SK-N-SH (cell line): ENCODE measurements around the gene DOCK4. TPM values are rescaled to one million over a fixed set of nuclear protein-coding genes. Genes with fewer than 3 reads are reported as not detected.

Experiments
- CTCF ChIA-PET: fragments of 300-600, 350-600 bp; formaldehyde crosslinking; extraction: SDS; loops from one replicate; lab custom pipeline; 2021; lab: Yijun Ruan, JAX
- POLR2A ChIA-PET: fragments of 350-600 bp; sonication (Branson Sonifier 250); formaldehyde crosslinking; extraction: SDS; loops from one replicate; lab custom pipeline; 2020; ENCODE audit warnings: antibody characterized with exemption, inconsistent platforms; lab: Yijun Ruan, JAX
- DNase-seq: peaks from one replicate; pipeline ENCODE4 v3.0.0; 2012
- H2AFZ ChIP-seq: fragments of 200-600 bp; sonication (generic); 2 replicates; pipeline ENCODE4 v1.8.1; 2016; ENCODE audit warnings: antibody characterized with exemption, mild to moderate bottlenecking, low read depth
- H3F3A ChIP-seq: fragments of 200-600 bp; sonication (generic); replicated peaks from 2 replicates; pipeline ENCODE3; 2016; ENCODE audit warnings: antibody characterized with exemption, mild to moderate bottlenecking; ENCODE audit not compliant: insufficient read depth
- H3K27ac ChIP-seq, 2 experiments: fragments of 200-500 bp in 1 of 2; fragments of 200-600 bp in 1 of 2; sonication (Bioruptor generic) in 1 of 2; sonication (generic), shearing (Covaris generic) in 1 of 2; 2 replicates each; pipeline versions ENCODE4 v1.5.1 to v1.6.1; 2014 to 2016; ENCODE audit warnings: low read depth in 2 of 2, inconsistent platforms in 1 of 2, low read length in 1 of 2, mild to moderate bottlenecking in 1 of 2, mixed read lengths in 1 of 2
- H3K27me3 ChIP-seq: fragments of 200-600 bp; sonication (generic), shearing (Covaris generic); 2 replicates; pipeline ENCODE4 v1.6.1; 2016; ENCODE audit warnings: mixed run types; ENCODE audit not compliant: insufficient read depth
- H3K36me3 ChIP-seq, 2 experiments: fragments of 200-500 bp in 1 of 2; fragments of 200-600 bp in 1 of 2; sonication (Bioruptor generic) in 1 of 2; sonication (generic) in 1 of 2; replicated peaks in 1 of 2; 2 replicates each; pipeline versions ENCODE3 to v1.5.1; 2014 to 2016; ENCODE audit warnings: low read length in 1 of 2, mild to moderate bottlenecking in 1 of 2; ENCODE audit not compliant: insufficient read depth in 2 of 2, control insufficient read depth in 1 of 2
- H3K4me1 ChIP-seq, 2 experiments: fragments of 200-500 bp in 1 of 2; fragments of 200-600 bp in 1 of 2; sonication (Bioruptor generic) in 1 of 2; sonication (generic), shearing (Covaris generic) in 1 of 2; 2 replicates each; pipeline versions ENCODE4 v1.5.1 to v1.6.1; 2014 to 2016; ENCODE audit warnings: low read depth in 1 of 2, low read length in 1 of 2, mixed run types in 1 of 2; ENCODE audit not compliant: insufficient read depth in 2 of 2, control insufficient read depth in 1 of 2
- H3K4me2 ChIP-seq: fragments of 200-600 bp; sonication (generic), shearing (Covaris generic); 2 replicates; pipeline ENCODE4 v1.6.1; 2017; ENCODE audit warnings: mixed run types
- H3K4me3 ChIP-seq, 2 experiments: fragments of 200-500 bp in 1 of 2; fragments of 200-600 bp in 1 of 2; sonication (Bioruptor generic) in 1 of 2; sonication (generic), shearing (Covaris generic) in 1 of 2; 2 replicates each; pipeline versions ENCODE4 v1.5.1 to v1.8.1; 2014 to 2016; ENCODE audit warnings: low read depth in 2 of 2, inconsistent platforms in 1 of 2, low read length in 1 of 2, mild to moderate bottlenecking in 1 of 2, mixed read lengths in 1 of 2, moderate library complexity in 1 of 2
- H3K79me2 ChIP-seq: fragments of 200-600 bp; sonication (generic); 2 replicates; pipeline ENCODE4 v1.8.1; 2017; ENCODE audit warnings: mild to moderate bottlenecking; ENCODE audit not compliant: insufficient read depth
- H3K9ac ChIP-seq: fragments of 200-600 bp; sonication (generic); 2 replicates; pipeline ENCODE4 v1.6.1; 2017; ENCODE audit warnings: mixed run types
- H3K9me2 ChIP-seq: fragments of 200-600 bp; sonication (generic); 2 replicates; pipeline ENCODE4 v1.6.1; 2017; ENCODE audit warnings: mixed run types
- H3K9me3 ChIP-seq: fragments of 200-600 bp; sonication (generic); 2 replicates; pipeline ENCODE4 v1.6.1; 2017; ENCODE audit warnings: mixed run types, mild to moderate bottlenecking, moderate library complexity
- H4K20me1 ChIP-seq: fragments of 200-600 bp; sonication (generic); 2 replicates; pipeline ENCODE4 v1.6.1; 2017; ENCODE audit warnings: mild to moderate bottlenecking, mixed run types; ENCODE audit not compliant: insufficient read depth
- ELF1 ChIP-seq: IDR thresholded peaks from 2 replicates; pipeline ENCODE4 v1.4.0; 2012
- EP300 ChIP-seq, 2 experiments: IDR thresholded peaks; 2 replicates each; pipeline versions ENCODE4 v1.4.0 to v1.6.1; 2012; ENCODE audit warnings: borderline replicate concordance in 1 of 2, low read depth in 1 of 2, low read length in 1 of 2
- GATA2 ChIP-seq: sonication (generic); formaldehyde crosslinking; IDR thresholded peaks from 2 replicates; pipeline ENCODE4 v1.5.0; 2020; ENCODE audit warnings: mild to moderate bottlenecking, missing genetic modification reagents
- MXI1 ChIP-seq: IDR thresholded peaks from 2 replicates; pipeline ENCODE4 v1.6.1; 2012; ENCODE audit warnings: mild to moderate bottlenecking, low read depth, low read length, improper control_type of control experiment
- NFIC ChIP-seq: IDR thresholded peaks from 2 replicates; pipeline ENCODE4 v1.4.0; 2012; ENCODE audit warnings: borderline replicate concordance
- RAD21 ChIP-seq: IDR thresholded peaks from 2 replicates; pipeline ENCODE4 v1.6.1; 2012; ENCODE audit warnings: mild to moderate bottlenecking, low read length
- YY1 ChIP-seq: IDR thresholded peaks from 2 replicates; pipeline ENCODE4 v1.4.0; 2012; ENCODE audit warnings: low read depth, mild to moderate bottlenecking
- WGBS: methylation state at CpG from one replicate; pipeline ENCODE4 v1.1.6; 2017; ENCODE audit warnings: low lambda C conversion rate; 5-methylcytosine and 5-hydroxymethylcytosine counted together
- polyA plus RNA-seq, 3 experiments: library from polyadenylated mRNA; depleted of rRNA; stranded (reverse); fragments of >200 nt; gene quantifications; 2 replicates each; pipeline ENCODE4 v1.2.3, GENCODE V29; 2012
- TF ChIP-seq, protein P1 (sequence below): fragments of 200-600 bp; sonication (generic); IDR thresholded peaks from 2 replicates; pipeline ENCODE4 v1.6.1; 2017; ENCODE audit warnings: antibody characterized with exemption, mild to moderate bottlenecking, moderate library complexity
- TF ChIP-seq, protein P2 (sequence below): IDR thresholded peaks from 2 replicates; pipeline ENCODE4 v1.4.0; 2012; ENCODE audit warnings: low read depth, borderline replicate concordance

Gene DOCK4
- polyA plus RNA-seq, 1 of the 3 experiments (the other 2 are of a cell fraction): 8.5 TPM

DNA sequence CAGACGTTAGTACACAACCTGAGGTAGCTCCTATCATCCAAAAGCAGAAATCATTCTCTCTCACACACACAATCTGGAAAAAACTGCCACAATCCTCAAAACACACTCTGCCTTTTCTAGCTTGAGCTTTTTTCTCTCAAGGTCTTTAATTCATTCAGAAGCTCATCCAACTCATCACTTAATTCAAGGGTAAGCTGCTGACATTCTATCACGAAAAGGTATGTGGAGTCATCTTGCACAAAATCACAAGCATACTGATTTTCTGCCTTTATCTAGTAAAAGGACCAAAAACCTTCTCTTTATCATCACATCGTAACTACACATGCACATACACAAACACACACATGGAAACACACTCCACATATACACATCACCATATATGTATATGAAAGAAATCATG lies 32.0 kb downstream of the DOCK4 start:
- H3K79me2 ChIP-seq: no peaks in the 10 kb centered on the region
- no peak overlapping the region for H2AFZ ChIP-seq
- H3K9me2 ChIP-seq: no peaks in the 10 kb centered on the region
- H3K4me3 ChIP-seq: no peak overlapping the region
- no peak for DNase-seq
- no peak for TF ChIP-seq GATA2
- H3K27me3 ChIP-seq: no peaks in the 10 kb centered on the region
- no peak overlapping the region for H3K4me2 ChIP-seq
- no peak overlapping the region for H3K27ac ChIP-seq
- no peaks in the 10 kb centered on the region for H3F3A ChIP-seq
- ChIA-PET POLR2A (no interaction called here), CTCF (interaction anchor here (1.2 to 1.8 kb wide), 2 partner anchors 8 to 30 kb away, joined by 4 to 7 read pairs; no protein-coding TSS in a partner anchor)
- H3K9me3 ChIP-seq: no peaks in the 10 kb centered on the region
- WGBS: 85% methylated on average over 3 of the region's 3 CpGs
- no peak overlapping the region for H3K9ac ChIP-seq
- H4K20me1 ChIP-seq: no peaks in the 10 kb centered on the region
- H3K36me3 ChIP-seq: no peaks in the 10 kb centered on the region
- H3K4me1 ChIP-seq: peaks cover 0 to 10% of the 10 kb centered on the region in 2 experiments; a peak in 2 of 4 replicates

DNA sequence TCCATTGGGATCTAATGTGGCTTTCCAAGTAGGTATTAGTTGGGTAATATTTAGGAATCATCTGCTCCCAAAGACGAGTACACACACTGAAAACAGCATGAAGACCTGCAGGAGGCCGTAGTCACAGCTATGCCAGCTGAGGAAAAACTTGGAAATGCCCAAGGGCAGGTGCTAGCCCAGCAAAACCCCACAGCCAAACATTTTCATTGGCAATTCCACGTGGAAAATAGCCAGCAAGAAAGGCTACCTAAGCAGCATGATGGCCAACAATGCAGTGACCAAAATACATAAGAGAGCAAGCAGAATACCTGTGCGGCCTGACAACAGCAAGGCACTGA lies 32.7 kb downstream of the DOCK4 start:
- 79% methylated on average over 4 of the region's 4 CpGs for WGBS
- POLR2A ChIA-PET: no interaction called here
- CTCF ChIA-PET: interaction anchor here (1.2 to 1.8 kb wide), 2 partner anchors 9 to 30 kb away, joined by 4 to 7 read pairs; no protein-coding TSS in a partner anchor
- TF ChIP-seq RAD21 (no peak), ELF1 (no peak), EP300 (IDR thresholded peaks at IDR 0.05; ENCODE audit: borderline replicate concordance in 1 of 2, low read depth in 1 of 2, low read length in 1 of 2) (no peak), NFIC (no peak), GATA2 (no peak), MXI1 (no peak), YY1 (no peak)
- TF ChIP-seq, protein P1, sequence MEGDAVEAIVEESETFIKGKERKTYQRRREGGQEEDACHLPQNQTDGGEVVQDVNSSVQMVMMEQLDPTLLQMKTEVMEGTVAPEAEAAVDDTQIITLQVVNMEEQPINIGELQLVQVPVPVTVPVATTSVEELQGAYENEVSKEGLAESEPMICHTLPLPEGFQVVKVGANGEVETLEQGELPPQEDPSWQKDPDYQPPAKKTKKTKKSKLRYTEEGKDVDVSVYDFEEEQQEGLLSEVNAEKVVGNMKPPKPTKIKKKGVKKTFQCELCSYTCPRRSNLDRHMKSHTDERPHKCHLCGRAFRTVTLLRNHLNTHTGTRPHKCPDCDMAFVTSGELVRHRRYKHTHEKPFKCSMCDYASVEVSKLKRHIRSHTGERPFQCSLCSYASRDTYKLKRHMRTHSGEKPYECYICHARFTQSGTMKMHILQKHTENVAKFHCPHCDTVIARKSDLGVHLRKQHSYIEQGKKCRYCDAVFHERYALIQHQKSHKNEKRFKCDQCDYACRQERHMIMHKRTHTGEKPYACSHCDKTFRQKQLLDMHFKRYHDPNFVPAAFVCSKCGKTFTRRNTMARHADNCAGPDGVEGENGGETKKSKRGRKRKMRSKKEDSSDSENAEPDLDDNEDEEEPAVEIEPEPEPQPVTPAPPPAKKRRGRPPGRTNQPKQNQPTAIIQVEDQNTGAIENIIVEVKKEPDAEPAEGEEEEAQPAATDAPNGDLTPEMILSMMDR: no peak
- TF ChIP-seq, protein P2, sequence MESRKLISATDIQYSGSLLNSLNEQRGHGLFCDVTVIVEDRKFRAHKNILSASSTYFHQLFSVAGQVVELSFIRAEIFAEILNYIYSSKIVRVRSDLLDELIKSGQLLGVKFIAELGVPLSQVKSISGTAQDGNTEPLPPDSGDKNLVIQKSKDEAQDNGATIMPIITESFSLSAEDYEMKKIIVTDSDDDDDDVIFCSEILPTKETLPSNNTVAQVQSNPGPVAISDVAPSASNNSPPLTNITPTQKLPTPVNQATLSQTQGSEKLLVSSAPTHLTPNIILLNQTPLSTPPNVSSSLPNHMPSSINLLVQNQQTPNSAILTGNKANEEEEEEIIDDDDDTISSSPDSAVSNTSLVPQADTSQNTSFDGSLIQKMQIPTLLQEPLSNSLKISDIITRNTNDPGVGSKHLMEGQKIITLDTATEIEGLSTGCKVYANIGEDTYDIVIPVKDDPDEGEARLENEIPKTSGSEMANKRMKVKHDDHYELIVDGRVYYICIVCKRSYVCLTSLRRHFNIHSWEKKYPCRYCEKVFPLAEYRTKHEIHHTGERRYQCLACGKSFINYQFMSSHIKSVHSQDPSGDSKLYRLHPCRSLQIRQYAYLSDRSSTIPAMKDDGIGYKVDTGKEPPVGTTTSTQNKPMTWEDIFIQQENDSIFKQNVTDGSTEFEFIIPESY: no peak
- H3K4me1 ChIP-seq: peaks cover 0 to 10% of the 10 kb centered on the region in 2 experiments; a peak in 2 of 4 replicates
- H2AFZ ChIP-seq: no peak overlapping the region
- no peaks in the 10 kb centered on the region for H3F3A ChIP-seq
- no peak overlapping the region for H3K4me2 ChIP-seq
- DNase-seq: no peak
- no peaks in the 10 kb centered on the region for H3K36me3 ChIP-seq
- no peaks in the 10 kb centered on the region for H4K20me1 ChIP-seq
- no peaks in the 10 kb centered on the region for H3K9me3 ChIP-seq
- no peaks in the 10 kb centered on the region for H3K9me2 ChIP-seq
- no peak overlapping the region for H3K9ac ChIP-seq
- no peaks in the 10 kb centered on the region for H3K27me3 ChIP-seq
- H3K27ac ChIP-seq: no peak overlapping the region; a peak in 1 of 4 replicates
- no peaks in the 10 kb centered on the region for H3K79me2 ChIP-seq
- H3K4me3 ChIP-seq: no peak overlapping the region
